ENCODE measurements around the gene ERBB4.

ERBB4 gene

GRCh38 chr2:212535996-212536816, 2.4 kb downstream of the ERBB4 start:
- H3K4me3 ChIP-seq (ENCODE audit: low read depth, low read length), result no peak overlapping the region
- no peak for TF ChIP-seq CTCF (IDR thresholded peaks at IDR 0.05; ENCODE audit: borderline replicate concordance, insufficient read depth, low read depth, low read length)

- H3K4me3 ChIP-seq (ENCODE audit: low read depth, low read length), result no peak overlapping the region
- no peak for TF ChIP-seq CTCF (IDR thresholded peaks at IDR 0.05; ENCODE audit: borderline replicate concordance, insufficient read depth, low read depth, low read length)
Observed at GRCh38 chr2:212534336-212534735, 4.3 kb downstream of the ERBB4 start.

GRCh38 chr2:212532585-212532984, 6.0 kb downstream of the ERBB4 start:
- no peak overlapping the region for H3K4me3 ChIP-seq (ENCODE audit: low read depth, low read length)
- no peak for TF ChIP-seq CTCF (IDR thresholded peaks at IDR 0.05; ENCODE audit: borderline replicate concordance, insufficient read depth, low read depth, low read length)

GRCh38 chr2:212532087-212532486, 6.5 kb downstream of the ERBB4 start:
- no peak overlapping the region for H3K4me3 ChIP-seq (ENCODE audit: low read depth, low read length)
- no peak for TF ChIP-seq CTCF (IDR thresholded peaks at IDR 0.05; ENCODE audit: borderline replicate concordance, insufficient read depth, low read depth, low read length)

GRCh38 chr2:212531499-212531898, 7.1 kb downstream of the ERBB4 start:
- no peak overlapping the region for H3K4me3 ChIP-seq (ENCODE audit: low read depth, low read length)
- no peak for TF ChIP-seq CTCF (IDR thresholded peaks at IDR 0.05; ENCODE audit: borderline replicate concordance, insufficient read depth, low read depth, low read length)

- no peak for TF ChIP-seq CTCF (IDR thresholded peaks at IDR 0.05; ENCODE audit: borderline replicate concordance, insufficient read depth, low read depth, low read length)
- no peak overlapping the region for H3K4me3 ChIP-seq (ENCODE audit: low read depth, low read length)
Observed at GRCh38 chr2:212530991-212531390, 7.6 kb downstream of the ERBB4 start.

- no peak for TF ChIP-seq CTCF (IDR thresholded peaks at IDR 0.05; ENCODE audit: borderline replicate concordance, insufficient read depth, low read depth, low read length)
- no peak overlapping the region for H3K4me3 ChIP-seq (ENCODE audit: low read depth, low read length)
Observed at GRCh38 chr2:212530373-212530772, 8.2 kb downstream of the ERBB4 start.
